Renal cortex interstitium (tissue), 11 donors: ENCODE data around the gene WDR48. TPM values are rescaled to one million over a fixed set of nuclear protein-coding genes. Genes with fewer than 3 reads are reported as not detected.

Experiments
- DNase-seq, 11 donors: peaks; one replicate each; pipeline ENCODE4 v3.0.0-alpha.2; 2013; ENCODE audit warnings: low read depth in 9 of 11, low spot score in 4 of 11; ENCODE audit errors: extremely low read depth in 1 of 11
- polyA plus RNA-seq, 3 donors: library from polyadenylated mRNA; unstranded; fragments of 120-200 nt; gene quantifications; one replicate each; pipeline ENCODE4 v1.2.1, GENCODE V29; 2013; ENCODE audit not compliant: insufficient read length in 3 of 3

The WDR48 gene
- polyA plus RNA-seq, 3 donors = 82.4 to 104 (median 90.7) TPM

GRCh38 chr3:39144095-39144747 lies 92.4 kb downstream of the WDR48 start:
- no peak for DNase-seq

GRCh38 chr3:39144748-39145380 lies 93.0 kb downstream of the WDR48 start:
- DNase-seq = no peak

GRCh38 chr3:39146083-39146501 lies 94.3 kb downstream of the WDR48 start:
- DNase-seq = no peak

Other genes starting within 250 kb of the WDR48 start
- gene SCN10A, start 235.8 kb upstream of the WDR48 start, polyA plus RNA-seq = not detected
- 1 to 10 TPM in 2 of 3 donors, under 1 TPM in 1; 0.66 to 1.4 (median 1.0) TPM for gene SCN11A, start 72 bp upstream of the WDR48 start, polyA plus RNA-seq
- gene GORASP1, start 55.6 kb downstream of the WDR48 start, polyA plus RNA-seq = 10 to 100 TPM; 60.8 to 73.9 (median 66.3) TPM
- gene TTC21A, start 55.7 kb downstream of the WDR48 start, polyA plus RNA-seq = 10 to 100 TPM in 1 of 3 donors, 1 to 10 TPM in 2; 8.4 to 20.2 (median 9.3) TPM
- 10 to 100 TPM in 1 of 3 donors, 1 to 10 TPM in 2; 8.9 to 11.8 (median 9.8) TPM for gene CSRNP1, start 101.6 kb downstream of the WDR48 start, polyA plus RNA-seq
- under 1 TPM; 0.11 to 0.14 (median 0.11) TPM for gene XIRP1, start 140.6 kb downstream of the WDR48 start, polyA plus RNA-seq
- 1 to 10 TPM; 1.7 to 5.3 (median 3.4) TPM for gene CX3CR1, start 228.0 kb downstream of the WDR48 start, polyA plus RNA-seq